ENCODE data around the gene KLRC1. TPM values are rescaled to one million over a fixed set of nuclear protein-coding genes. Genes with fewer than 3 reads are reported as not detected.

Gene KLRC1
- total RNA-seq, 1 experiment from 2014 or later = not detected

- Mint-ChIP-seq H3K9me3 (peaks cover 46% of the 10 kb centered on the region), H3K4me1 (peaks cover 17% of the 10 kb centered on the region), H3K27ac (no peak overlapping the region), H3K27me3 (ENCODE audit: low read depth) (no peaks in the 10 kb centered on the region), H3K4me3 (no peak overlapping the region), H3K36me3 (peaks cover 29% of the 10 kb centered on the region)
- ChIA-PET POLR2A (no interaction called here), CTCF (no interaction called here)
- no peak for TF ChIP-seq ZNF232 (CRISPR knock-in tag; IDR thresholded peaks at IDR 0.05)
- TF ChIP-seq NFE2L1 (CRISPR knock-in tag; IDR thresholded peaks at IDR 0.05) = no peak
- TF ChIP-seq ZBTB43 (CRISPR knock-in tag; IDR thresholded peaks at IDR 0.05) = no peak
- TF ChIP-seq EMX1 (CRISPR knock-in tag; IDR thresholded peaks at IDR 0.05) = no peak
- TF ChIP-seq ZNF219 (CRISPR knock-in tag; IDR thresholded peaks at IDR 0.05; ENCODE audit: borderline replicate concordance) = no peak
- TF ChIP-seq TCF7 (CRISPR knock-in tag; IDR thresholded peaks at IDR 0.05; ENCODE audit: low read depth) = no peak
- no peak for TF ChIP-seq ZNF671 (CRISPR knock-in tag; IDR thresholded peaks at IDR 0.05)
- TF ChIP-seq MXD4 (CRISPR knock-in tag; IDR thresholded peaks at IDR 0.05; ENCODE audit: borderline replicate concordance) = no peak
- DNase-seq (ENCODE audit: low spot score) = no peak
- ATAC-seq = no peak
Observed at GRCh38 chr12:10455766-10456165, 2.6 kb upstream of the KLRC1 start.

DNA sequence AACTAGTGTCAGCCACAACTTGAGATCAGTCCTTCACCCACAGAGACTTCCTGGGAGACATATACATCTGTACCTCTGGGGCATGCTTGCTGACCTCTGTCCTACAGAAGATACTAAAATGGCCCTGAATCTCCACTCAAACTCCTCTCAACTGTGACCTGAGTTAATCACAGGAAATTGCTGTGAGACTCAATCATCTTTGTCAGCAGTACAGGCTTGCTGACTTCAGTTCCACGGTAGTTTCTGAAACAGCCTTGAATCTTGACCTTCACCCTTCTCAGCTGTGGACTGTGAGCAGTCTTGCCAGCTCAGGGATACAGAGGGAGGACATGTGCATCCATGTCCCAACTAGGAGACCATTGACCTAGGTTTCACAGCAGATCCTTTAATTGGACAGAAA is 1.4 kb upstream of the KLRC1 start:
- TF ChIP-seq, protein P1, sequence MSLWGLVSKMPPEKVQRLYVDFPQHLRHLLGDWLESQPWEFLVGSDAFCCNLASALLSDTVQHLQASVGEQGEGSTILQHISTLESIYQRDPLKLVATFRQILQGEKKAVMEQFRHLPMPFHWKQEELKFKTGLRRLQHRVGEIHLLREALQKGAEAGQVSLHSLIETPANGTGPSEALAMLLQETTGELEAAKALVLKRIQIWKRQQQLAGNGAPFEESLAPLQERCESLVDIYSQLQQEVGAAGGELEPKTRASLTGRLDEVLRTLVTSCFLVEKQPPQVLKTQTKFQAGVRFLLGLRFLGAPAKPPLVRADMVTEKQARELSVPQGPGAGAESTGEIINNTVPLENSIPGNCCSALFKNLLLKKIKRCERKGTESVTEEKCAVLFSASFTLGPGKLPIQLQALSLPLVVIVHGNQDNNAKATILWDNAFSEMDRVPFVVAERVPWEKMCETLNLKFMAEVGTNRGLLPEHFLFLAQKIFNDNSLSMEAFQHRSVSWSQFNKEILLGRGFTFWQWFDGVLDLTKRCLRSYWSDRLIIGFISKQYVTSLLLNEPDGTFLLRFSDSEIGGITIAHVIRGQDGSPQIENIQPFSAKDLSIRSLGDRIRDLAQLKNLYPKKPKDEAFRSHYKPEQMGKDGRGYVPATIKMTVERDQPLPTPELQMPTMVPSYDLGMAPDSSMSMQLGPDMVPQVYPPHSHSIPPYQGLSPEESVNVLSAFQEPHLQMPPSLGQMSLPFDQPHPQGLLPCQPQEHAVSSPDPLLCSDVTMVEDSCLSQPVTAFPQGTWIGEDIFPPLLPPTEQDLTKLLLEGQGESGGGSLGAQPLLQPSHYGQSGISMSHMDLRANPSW (CRISPR knock-in tag; conservative IDR thresholded peaks at IDR 0.05; ENCODE audit: low read depth) = no peak
- TF ChIP-seq JAZF1 (CRISPR knock-in tag; IDR thresholded peaks at IDR 0.05) (no peak), USF1 (CRISPR knock-in tag; IDR thresholded peaks at IDR 0.05) (no peak), ZNF138 (CRISPR knock-in tag; conservative IDR thresholded peaks at IDR 0.05) (no peak), ZMAT4 (CRISPR knock-in tag; IDR thresholded peaks at IDR 0.05) (no peak), SMAD4 (CRISPR knock-in tag; IDR thresholded peaks at IDR 0.05) (no peak), CREM (CRISPR knock-in tag; IDR thresholded peaks at IDR 0.05) (no peak), FOXJ3 (CRISPR knock-in tag; IDR thresholded peaks at IDR 0.05; ENCODE audit: borderline replicate concordance) (no peak), FOXK1 (CRISPR knock-in tag; IDR thresholded peaks at IDR 0.05) (no peak), NR2C2 (CRISPR knock-in tag; IDR thresholded peaks at IDR 0.05) (no peak), RELA (CRISPR knock-in tag; IDR thresholded peaks at IDR 0.05; ENCODE audit: borderline replicate concordance) (no peak)
- TF ChIP-seq, protein P2, sequence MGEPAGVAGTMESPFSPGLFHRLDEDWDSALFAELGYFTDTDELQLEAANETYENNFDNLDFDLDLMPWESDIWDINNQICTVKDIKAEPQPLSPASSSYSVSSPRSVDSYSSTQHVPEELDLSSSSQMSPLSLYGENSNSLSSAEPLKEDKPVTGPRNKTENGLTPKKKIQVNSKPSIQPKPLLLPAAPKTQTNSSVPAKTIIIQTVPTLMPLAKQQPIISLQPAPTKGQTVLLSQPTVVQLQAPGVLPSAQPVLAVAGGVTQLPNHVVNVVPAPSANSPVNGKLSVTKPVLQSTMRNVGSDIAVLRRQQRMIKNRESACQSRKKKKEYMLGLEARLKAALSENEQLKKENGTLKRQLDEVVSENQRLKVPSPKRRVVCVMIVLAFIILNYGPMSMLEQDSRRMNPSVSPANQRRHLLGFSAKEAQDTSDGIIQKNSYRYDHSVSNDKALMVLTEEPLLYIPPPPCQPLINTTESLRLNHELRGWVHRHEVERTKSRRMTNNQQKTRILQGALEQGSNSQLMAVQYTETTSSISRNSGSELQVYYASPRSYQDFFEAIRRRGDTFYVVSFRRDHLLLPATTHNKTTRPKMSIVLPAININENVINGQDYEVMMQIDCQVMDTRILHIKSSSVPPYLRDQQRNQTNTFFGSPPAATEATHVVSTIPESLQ (CRISPR knock-in tag; IDR thresholded peaks at IDR 0.05) = no peak
- Mint-ChIP-seq H3K4me1 (peaks cover 17% of the 10 kb centered on the region), H3K4me3 (no peak overlapping the region), H3K27ac (no peak overlapping the region), H3K27me3 (ENCODE audit: low read depth) (no peaks in the 10 kb centered on the region), H3K9me3 (peaks cover 40% of the 10 kb centered on the region), H3K36me3 (peaks cover 29% of the 10 kb centered on the region)
- DNase-seq (ENCODE audit: low spot score) (no peak), ATAC-seq (no peak)
- CTCF ChIA-PET = no interaction called here
- POLR2A ChIA-PET = no interaction called here

Measured in WTC11 (cell line).